GM12873 (cell line): ENCODE measurements around the gene PRKD3.

Experiments used
- TF ChIP-seq, protein P1 (sequence below): IDR thresholded peaks from 2 replicates; pipeline ENCODE4 v1.5.1; 2012; ENCODE audit warnings: low read depth, mild to moderate bottlenecking, moderate library complexity, low read length, control low read depth; ENCODE audit not compliant: insufficient read depth; ENCODE audit errors: missing control alignments

Gene PRKD3

DNA sequence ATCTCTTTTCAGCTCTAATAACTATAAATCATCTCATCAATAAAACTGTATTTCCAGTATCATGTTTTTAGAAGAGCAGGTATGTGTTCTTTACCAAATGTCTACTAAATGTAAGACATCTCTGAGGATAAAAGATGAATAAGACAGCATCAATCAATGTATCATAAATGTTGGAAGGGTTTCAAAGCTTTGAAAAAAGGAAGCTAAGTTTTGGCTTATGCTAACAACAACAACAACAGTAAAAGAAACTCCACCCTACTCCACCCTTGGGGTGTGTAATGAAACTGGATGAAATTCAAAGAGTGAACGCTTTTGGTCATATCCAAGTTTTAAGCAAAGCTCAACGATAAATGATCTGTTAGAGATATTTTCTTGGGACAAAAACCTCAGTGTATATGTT, 17.1 kb downstream of the PRKD3 start:
- TF ChIP-seq, protein P1, sequence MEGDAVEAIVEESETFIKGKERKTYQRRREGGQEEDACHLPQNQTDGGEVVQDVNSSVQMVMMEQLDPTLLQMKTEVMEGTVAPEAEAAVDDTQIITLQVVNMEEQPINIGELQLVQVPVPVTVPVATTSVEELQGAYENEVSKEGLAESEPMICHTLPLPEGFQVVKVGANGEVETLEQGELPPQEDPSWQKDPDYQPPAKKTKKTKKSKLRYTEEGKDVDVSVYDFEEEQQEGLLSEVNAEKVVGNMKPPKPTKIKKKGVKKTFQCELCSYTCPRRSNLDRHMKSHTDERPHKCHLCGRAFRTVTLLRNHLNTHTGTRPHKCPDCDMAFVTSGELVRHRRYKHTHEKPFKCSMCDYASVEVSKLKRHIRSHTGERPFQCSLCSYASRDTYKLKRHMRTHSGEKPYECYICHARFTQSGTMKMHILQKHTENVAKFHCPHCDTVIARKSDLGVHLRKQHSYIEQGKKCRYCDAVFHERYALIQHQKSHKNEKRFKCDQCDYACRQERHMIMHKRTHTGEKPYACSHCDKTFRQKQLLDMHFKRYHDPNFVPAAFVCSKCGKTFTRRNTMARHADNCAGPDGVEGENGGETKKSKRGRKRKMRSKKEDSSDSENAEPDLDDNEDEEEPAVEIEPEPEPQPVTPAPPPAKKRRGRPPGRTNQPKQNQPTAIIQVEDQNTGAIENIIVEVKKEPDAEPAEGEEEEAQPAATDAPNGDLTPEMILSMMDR = no peak

DNA sequence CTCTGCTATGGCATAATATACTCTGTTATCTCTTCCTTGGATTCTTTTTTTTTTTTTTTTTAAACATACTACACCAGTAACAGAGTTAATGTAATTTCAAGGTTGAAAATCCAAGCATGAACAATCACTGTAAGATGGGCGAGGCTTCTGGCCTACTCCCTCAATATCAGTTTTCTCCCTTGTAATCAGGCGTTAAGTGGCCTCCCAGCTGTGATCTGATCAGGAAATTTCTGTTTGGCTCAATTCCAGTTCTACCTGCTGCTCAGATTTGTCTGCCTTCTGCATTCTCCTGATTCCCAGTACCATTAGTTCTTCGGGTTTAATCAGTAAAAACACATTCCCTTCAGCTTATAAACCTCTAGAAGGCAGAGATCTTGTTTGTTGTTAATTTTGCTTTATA, 18.6 kb downstream of the PRKD3 start:
- TF ChIP-seq, protein P1 = no peak

DNA sequence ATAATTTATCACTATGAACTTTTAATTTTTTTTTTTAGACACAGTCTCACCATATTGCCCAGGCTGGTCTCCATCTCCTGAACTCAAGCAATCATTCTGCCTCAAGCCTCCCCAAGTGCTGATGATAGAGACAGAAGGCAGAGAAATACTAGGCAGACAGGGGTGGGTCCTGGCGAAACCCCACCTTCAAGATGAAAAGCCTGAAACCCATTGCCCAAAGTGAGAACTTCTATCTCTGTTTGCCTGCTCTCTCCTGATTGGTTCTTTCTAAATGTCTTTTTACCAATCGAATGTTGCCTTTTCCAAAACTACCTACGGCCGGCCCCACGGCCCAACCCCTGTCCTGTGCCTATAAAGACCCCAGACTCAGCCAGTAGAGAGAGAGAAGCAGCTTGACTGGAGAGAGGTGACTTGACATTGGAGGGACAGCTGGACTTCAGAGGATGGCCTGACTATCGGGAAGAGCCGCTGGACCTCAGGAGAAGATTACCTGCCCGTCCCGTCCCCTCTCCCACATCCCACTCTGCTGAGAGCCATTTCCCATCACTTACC, 21.9 kb downstream of the PRKD3 start:
- TF ChIP-seq, protein P1 = no peak

DNA sequence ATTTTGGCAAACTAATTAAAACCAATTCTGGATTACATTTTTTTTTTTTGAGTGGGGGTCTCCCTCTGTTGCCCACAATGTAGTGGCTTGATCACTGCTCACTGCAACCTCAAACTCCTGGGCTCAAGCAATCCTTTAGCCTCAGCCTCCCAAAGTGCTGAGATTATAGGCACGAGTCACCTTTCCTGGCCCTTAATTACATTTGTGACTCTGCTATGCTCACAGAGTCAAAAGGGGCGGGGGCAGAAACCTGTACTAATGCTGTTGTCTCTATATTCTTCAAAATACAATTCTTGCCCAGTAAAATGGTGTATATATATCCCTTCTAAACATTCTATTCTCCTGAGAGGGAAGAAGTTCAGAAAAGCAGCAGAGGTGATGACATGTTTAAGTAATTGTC, 23.2 kb downstream of the PRKD3 start:
- TF ChIP-seq, protein P1 = no peak

DNA sequence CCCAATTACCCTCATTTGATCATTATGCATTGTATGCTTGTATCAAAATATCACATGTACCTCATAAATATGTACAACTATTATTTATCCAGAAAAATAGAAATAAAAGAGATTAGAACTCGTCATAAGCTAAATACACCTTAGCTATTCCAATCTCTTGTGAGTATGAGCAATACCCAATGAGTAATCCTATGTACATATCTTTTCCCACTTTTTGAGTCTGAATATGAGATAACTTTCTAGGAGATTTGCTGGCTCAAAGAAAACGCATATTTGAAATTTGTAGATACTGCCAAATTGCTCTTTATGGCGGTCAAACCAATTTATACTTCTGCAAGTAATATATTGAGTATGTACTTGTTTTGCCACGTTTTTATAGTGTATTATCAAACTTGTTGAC, 24.1 kb downstream of the PRKD3 start:
- TF ChIP-seq, protein P1 = no peak

DNA sequence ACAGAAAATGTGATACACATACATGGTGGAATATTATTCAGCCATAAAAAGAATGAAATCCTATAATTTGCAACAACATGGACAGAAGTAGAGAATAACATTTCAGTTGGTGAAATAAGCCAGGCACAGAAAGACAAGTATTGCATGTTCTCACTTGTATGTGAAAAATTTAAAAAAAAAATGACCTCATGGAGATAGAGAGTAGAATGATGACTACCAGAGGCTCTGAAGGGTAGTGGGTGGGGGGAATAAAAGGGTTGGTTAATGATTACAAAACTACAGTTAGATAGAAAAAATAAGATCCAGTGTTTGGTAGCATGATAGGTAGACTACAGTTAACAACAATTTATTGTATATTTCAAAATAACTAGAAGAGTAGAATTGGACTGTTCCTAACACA, 24.5 kb downstream of the PRKD3 start:
- TF ChIP-seq, protein P1 = no peak

DNA sequence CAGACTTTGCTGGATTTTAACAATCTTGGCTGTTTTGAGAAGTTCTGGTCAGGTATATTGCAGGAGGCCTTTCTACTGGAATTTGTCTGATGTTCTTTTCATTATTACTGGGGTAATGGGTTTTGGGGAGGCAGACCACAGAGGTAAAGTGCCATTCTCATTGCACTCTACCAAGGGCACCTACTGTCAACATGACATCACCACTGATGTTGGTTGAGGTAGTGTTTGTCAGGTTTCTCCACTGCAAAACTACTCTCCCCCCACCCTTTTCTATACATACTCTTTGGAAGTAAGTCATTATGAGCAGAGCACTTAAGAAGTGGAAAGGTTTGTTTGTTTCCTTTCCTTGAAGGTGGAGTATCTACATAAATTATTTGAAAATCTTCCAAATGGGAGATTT, 27.0 kb downstream of the PRKD3 start:
- TF ChIP-seq, protein P1 = no peak
